Lower leg skin (tissue), 3 donors: ENCODE data around the gene ATP2B2.

ENCODE experiments used
- CTCF ChIP-seq, 3 donors: fragments of 450-650 bp; IDR thresholded peaks; one replicate each; pipeline ENCODE4 v1.5.1; 2016; ENCODE audit warnings: antibody characterized with exemption in 3 of 3, mild to moderate bottlenecking in 3 of 3, moderate library complexity in 2 of 3
- POLR2A ChIP-seq, 2 donors: fragments of 450-650 bp; IDR thresholded peaks; one replicate each; pipeline ENCODE4 v1.6.1; 2016 to 2017; ENCODE audit warnings: antibody characterized with exemption in 2 of 2, mild to moderate bottlenecking in 1 of 2, moderate library complexity in 1 of 2

DNA sequence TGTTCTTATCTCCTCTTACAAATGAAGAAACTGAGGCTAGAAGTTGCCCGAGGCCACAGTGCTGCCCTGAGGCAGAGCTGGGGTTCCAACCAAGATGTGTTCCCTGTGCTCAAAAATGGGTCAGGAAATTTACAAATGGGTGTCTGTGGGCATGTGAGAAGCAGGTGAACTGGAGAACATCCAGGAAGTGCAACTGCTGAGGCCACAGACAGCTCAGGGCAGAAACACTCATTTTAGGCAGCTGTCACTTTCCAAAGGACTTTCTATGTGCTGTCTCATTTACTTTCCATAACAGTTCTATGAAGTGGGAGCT, 47.2 kb upstream of the ATP2B2 start:
- no peak for TF ChIP-seq CTCF (IDR thresholded peaks at IDR 0.05)
- TF ChIP-seq POLR2A (IDR thresholded peaks at IDR 0.05): no peak
